ENCODE data around the gene VPS16.

DNA sequence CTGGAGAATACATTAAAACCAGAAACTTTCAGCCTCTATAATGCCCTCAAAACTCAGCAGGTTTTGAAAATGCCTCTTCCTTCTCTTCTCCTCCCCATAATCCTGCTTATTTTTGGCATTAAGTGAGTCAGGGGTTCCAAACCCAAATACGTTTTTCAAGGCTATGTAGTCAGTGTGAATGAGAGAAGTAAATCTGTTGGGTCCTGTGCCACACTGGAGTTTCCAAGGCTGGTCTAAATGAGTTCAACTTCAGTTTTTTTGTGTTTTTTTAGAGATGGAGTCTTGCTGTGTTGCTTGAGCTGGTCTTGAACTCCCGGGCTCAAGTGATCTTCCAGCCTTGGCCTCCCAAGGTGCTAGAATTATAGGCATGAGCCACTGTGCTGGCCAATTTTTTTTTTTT, 53.7 kb downstream of the VPS16 start:
- no peak for TF ChIP-seq EZH2phosphoT487 (IDR thresholded peaks at IDR 0.05; ENCODE audit: borderline replicate concordance, low read length)
- TF ChIP-seq, protein P1, sequence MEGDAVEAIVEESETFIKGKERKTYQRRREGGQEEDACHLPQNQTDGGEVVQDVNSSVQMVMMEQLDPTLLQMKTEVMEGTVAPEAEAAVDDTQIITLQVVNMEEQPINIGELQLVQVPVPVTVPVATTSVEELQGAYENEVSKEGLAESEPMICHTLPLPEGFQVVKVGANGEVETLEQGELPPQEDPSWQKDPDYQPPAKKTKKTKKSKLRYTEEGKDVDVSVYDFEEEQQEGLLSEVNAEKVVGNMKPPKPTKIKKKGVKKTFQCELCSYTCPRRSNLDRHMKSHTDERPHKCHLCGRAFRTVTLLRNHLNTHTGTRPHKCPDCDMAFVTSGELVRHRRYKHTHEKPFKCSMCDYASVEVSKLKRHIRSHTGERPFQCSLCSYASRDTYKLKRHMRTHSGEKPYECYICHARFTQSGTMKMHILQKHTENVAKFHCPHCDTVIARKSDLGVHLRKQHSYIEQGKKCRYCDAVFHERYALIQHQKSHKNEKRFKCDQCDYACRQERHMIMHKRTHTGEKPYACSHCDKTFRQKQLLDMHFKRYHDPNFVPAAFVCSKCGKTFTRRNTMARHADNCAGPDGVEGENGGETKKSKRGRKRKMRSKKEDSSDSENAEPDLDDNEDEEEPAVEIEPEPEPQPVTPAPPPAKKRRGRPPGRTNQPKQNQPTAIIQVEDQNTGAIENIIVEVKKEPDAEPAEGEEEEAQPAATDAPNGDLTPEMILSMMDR (IDR thresholded peaks at IDR 0.05; ENCODE audit: low read depth, low read length, poor library complexity, severe bottlenecking): no peak
